Activated CD8-positive, alpha-beta memory T cell treated with anti-CD3 and anti-CD28 coated beads, Interleukin-2, amount 50 U/mL, for 4 hours (primary cell): Measurements from ENCODE around the gene MYO7B.

Experiments used
- DNase-seq: peaks from one replicate; pipeline ENCODE4 v3.0.0-alpha.2; 2020

The MYO7B gene

DNA sequence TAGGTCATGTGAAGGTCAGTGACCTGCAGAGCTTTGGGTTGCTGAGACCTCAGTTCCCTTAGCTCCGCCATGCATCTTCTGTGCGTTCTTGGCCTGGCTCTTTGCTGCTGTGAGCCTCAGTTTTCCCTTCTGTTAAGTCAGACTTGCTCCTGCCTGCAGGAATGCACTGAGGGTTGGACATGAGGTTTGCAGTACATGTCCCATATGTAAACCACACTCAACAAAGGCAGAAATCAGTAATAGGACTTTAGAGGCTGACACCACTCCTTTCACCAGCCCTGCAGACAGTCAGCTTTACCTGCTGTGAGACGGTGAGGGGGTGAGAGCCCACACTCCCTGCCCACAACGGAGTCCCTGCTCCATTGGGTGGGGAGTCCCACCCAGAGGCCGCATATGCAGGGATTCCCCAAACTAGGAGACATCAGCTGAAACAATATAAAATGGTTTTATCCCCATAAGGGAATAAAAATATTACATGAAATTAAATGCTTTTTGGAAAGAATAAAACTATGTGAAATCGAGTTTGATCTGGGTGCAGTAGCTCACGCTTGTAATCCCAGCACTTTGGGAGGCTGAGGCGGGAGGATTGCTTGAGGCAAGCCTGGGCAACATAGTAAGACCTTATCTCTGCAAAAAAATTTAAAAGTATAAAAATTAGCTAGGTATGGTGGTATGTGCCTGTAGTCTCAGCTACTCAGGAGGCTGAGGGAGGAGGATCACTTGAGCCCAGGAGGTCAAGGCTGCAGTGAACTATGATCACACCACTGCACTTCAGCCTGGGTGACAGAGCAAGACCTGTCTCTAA, 55.1 kb downstream of the MYO7B start:
- DNase-seq = no peak

DNA sequence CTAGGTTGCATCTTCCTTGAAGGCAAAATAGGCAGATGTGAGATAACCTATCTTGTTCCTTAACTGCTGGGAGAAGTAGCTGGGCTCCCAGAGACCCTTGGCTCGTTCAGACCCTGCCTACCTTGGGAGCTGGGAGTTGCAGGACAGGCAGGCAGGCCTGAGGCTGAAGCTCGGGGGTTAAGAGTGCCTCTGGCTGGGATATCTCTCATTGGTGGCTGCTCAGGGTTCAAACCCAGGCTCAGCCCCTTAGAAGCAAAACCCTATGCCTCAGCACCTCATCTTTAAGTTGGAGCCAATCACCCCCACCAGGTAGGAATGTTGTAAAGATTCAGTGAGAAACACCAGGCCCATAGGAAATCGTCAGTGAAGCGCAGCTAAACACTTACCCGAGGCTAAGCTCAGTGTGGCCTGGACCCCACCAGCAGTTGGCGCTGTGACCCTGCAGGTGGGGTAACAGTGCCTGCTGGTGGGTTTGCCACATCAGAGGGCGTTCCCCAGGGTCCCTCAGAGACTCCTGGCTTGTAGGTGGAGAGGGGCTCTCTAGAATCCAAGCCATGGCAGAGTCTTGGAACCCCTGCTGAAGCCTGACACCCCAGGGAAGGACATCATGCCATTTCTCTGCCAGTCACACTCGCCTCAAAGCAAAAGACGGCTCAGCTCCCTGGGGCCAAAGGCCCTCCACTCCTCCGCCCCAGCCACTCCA, 55.9 kb downstream of the MYO7B start:
- DNase-seq = peak; percentile 63

DNA sequence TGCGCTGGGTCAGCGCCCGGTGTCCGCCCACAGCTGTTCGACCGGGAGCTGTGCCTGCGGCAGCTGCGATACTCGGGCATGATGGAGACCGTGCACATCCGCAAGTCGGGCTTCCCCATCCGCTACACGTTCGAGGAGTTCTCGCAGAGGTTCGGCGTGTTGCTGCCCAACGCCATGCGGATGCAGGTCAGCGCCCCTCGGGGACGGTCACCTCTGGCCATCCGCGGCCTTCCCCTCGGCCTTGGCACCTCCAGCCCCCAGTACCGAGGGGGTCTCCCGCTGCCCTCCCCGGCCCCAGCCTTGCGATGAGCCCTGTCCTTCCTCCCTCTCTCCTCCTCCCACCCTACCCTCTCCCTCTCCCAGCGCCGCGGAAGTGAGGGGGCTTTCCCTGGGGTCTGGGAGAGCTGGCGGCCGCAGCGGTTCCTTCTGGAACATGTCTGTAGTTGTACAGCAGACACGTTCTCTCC, 57.3 kb downstream of the MYO7B start:
- DNase-seq = no peak

DNA sequence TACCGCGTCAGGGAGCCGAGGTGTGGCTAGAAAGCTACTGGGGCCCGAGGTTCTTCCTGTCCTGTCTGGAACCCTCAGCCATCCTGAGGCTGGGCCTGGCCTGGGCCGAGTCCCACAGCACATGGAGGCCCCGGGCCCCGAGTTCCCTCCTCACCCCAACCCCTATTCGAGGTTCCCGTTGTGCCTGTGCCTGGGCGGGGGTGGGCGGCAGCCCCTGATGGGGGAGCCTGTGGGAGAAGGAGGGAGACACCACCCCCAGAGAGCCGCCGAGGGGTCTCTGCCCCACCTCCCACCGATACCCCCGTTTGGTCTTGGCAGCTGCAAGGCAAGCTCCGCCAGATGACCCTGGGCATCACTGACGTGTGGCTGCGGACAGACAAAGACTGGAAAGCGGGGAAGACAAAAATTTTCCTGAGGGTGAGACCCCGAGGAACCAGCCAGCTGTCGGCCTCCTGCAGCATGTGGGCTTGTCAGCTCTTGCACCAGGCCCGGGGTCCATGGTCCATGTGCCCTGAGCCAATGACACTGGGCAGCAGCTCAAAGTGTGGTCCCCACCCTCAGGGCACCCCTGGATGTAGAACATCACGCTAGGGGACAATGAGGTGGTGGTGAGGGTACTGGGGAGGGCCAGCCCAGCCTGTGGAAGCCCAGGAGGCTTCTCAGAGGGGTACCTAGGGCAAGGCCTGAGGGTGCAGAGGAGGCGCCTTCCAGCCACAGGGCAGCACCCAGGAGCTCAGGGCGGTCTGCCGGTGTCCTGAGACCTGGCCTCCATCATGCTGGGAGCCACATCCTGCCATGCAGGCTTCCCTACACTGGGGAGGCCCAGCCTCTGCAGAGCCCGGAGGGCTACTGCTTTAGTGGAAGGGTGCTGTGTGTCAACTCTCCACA, 58.0 kb downstream of the MYO7B start:
- DNase-seq = no peak

DNA sequence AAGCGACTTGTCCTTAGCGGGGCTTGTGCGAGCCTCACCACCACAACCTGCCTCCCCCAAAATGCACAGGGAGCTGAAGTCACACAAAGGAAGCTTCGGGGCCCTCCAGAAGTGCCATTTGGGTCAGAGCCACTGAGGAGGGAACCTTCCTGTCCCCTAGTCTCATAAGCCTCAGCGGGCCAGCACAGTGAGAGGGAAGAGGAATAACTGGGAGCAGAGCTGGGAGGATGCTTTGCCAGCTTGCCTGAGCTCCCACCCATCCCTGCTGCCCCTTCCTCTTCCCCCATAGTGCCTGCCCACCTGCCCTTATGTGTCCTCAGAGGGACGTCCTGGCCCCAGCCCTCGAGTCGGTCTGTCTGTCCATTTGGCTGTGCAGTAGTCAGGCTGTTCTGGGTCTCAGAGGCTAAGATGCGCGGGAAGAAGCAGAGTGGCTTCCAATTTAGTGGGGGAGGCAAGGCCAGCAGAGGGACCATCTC, 58.7 kb downstream of the MYO7B start:
- no peak for DNase-seq

DNA sequence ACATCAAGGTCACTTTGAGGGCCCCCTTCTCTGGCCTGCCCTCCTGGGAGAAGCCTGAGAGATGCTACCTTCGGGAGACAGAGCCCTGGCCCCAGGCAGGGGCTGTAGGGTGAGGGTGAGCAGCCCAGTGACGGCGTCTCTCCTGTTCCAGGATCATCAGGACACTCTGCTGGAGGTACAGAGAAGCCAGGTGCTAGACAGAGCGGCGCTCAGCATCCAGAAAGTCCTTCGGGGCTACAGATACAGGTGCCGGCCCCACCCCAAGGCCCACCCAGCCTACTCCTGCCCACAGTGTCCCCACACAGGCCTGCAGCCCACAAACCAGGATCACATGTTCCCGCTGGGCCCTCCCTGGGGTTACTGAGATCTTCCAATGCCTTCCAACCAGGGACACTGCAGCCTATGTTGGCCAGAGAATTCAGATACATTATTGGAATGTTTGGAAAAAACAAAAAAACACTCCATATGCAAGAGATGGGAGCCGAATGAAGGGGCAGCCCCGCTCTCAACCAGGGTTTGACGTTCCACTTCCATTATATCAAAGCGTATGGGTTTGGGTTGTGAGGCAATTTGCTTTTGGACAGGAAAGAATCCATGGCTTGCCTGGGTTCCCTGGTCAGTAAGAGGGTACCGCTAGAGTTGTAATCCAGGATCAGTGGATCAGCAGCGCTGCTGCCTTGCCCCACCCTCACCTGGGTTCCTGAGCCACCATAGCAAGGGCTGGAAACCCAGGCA, 61.0 kb downstream of the MYO7B start:
- DNase-seq = no peak

DNA sequence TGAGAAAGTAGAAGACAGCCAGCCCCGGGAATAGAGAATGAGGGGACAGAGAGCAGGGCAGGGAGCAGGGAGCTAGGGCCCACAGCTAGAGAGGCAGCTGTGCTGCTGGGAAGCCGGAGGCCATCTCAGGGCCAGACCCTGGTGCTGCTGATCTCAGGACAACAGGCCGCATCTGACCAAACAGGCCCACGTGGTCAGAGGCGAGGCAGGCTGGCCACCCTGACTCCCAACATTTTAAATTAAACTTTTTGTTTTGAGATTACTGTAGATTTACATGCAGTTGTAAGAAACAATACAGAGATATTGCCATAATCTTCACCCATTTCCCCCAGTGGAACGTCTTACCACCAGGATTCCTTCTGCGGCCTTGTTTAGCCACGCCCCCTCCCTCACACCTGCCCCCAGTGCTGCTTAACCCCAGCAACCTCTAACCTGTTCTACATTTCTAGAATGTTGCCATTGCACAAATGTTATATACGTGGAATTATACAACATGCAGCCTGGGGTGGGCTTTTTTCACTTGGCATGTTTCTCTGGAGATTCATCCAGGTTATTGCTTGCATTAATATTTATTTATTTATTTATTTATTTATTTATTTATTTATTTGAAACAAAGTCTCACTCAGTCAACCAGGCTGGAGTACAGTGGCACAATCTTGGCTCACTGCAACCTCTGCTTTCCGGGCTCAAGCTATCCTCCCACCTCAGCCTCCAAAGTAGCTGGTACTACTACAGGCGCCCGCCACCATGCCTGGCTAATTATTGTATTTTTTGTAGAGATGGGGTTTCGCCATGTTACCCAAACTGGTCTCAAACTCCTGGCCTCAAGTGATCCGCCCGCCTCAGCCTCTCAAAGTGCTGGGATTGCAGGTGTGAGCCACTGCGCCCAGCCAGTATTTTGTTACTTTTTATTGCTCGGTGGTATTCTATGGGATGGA, 61.8 kb downstream of the MYO7B start:
- no peak for DNase-seq

DNA sequence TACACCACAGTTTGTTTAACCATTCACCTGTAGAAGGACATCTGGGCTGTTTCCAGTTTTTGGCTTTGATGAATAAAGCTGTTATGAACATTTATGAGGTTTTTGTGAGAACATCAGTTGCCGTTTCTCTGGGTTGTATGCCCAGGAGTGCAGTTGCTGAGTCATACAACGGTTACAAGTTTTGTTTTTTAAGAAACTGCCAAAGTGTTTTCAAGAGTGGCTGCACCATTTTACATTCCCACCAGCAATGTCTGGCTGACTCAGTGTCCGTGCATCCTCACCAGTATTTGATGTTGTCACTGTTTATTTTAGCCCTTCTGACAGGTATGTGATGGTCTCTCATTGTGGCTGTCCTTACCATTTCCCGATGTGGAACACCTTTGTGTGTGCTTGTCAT, 62.5 kb downstream of the MYO7B start:
- DNase-seq = no peak

DNA sequence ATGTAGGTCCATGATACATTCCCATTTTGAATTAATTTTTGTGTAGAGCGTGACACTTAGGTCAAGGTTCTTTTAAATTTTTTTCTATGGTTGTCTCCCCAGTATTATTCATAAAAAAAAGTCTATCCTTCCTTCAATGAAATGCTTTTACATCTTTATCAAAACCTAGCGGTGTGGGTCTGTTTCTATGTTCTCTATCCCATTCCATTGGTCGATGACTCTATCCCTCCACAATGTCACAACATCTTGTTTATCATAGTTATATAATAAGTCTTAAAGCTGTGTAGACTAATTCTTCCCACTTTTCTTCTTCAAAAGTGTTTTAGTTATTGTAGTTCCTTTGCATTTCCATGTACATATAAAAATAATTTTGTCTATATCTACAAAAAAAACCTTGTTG, 63.2 kb downstream of the MYO7B start:
- DNase-seq = no peak

DNA sequence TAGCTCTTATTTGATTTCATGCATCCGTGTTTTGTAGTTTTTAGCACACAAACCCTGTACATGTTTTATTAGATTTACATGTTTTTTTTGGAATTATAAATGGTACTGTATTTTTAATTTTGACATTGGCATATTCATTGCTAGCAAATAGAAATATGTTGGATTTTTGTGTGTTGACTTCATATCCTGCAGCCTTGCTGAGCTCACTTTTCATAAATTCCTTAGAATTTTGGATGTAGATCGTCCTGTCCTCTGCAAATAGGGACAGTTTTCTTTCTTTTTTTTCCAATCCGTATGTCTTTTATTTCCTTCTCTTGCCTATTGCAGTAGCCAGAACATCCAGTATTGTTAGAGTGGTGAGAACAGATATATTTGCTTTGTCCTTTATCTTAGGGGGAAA, 63.7 kb downstream of the MYO7B start:
- DNase-seq = no peak

DNA sequence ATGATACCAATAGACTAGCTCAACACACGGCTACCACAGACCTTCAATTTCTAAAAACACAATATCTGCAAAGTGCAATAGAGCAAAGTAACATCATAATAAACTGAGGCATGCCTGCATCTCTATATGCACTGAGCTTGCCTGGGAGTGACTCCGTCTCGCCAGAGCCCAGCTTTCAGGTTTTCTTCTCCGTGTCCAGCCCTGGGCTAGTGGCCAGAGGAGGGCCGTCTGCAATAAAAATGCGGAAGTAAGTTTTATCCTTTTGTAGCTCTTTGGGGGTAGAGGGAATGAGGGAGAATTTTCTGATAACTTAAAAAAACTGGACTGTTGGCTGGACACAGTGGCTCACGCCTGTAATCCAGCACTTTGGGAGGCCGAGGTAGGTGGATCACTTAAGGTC, 69.5 kb downstream of the MYO7B start:
- DNase-seq = no peak

DNA sequence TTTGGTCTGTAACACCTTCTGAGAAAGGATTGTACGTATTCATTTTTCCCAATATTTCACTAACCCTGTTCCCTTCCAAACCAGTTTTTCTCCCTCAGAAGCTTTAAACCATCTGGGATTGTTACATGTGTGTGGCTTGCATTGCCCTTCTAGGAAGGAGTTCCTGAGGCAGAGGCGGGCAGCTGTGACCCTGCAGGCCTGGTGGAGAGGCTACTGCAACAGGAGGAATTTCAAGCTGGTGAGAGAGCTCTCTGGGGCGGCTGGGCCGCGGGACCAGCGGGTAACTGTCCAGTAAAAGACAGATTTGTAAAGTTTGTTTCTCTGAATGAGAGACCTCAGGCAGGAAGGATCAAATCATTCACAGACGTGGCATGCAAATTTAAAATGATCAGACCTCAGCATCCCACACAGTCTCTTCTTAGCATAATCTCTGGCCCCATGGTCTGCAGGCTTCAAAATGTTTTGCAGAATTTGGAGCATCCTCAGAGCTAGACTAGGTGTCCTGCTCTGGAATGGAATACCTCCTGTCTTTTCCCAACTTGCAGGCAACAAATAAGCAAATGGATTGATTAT, 70.3 kb downstream of the MYO7B start:
- DNase-seq = no peak

DNA sequence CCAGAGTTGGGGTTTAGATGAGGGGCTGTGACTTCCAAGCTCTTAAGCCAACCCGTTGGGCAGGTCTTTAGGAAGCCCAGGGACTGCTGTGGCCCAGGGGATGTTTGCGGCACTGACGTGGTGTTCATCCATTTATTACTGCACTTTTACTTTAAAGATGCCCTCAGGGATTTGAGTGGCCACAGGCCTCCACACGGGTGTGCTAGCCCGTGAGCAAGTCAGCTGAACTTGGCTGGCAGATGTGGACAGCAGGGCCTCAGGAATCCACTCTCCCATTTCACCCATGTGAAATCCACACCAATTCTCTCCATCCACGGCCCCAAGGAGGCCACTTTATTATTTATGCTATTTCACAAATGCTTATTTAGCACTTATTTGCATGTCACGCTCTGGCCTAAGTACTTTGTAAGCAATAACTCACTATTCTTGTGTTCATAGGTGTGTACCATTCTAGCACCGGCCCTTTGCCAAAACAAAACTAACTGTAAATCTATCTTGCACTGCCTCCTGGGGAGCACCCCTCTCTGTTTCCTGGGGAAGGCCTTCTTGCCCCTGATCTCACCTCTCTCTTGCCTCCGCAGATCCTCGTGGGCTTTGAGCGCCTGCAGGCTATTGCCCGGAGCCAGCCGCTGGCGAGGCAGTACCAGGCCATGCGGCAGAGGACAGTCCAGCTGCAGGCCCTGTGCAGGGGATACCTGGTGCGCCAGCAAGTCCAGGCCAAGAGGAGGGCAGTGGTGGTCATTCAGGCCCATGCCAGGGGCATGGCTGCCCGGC, 71.3 kb downstream of the MYO7B start:
- no peak for DNase-seq

DNA sequence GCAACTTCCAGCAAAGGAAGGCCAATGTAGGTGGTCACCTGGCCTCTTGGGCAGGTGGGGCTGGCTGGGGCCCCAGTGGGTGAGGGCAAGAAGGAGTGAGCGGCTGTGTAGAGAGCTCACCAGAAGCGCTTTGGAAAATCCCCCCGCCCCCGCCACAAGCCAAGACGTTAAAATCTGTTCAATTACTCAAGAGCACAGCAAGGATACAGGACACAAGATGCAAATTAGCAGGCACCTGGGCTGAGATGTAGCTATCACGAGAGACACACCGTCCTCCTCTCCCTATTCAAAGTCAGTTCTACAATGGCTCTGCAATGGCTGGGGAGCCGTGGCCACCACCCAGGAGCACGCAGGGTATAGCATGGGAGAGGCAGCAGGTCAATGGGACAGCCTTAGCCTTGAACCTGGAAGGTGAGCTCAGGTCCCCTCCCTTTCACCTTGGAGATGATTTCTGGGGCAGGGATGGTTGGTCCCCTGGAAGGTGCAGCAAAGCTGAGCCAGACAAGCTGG, 72.0 kb downstream of the MYO7B start:
- no peak for DNase-seq

DNA sequence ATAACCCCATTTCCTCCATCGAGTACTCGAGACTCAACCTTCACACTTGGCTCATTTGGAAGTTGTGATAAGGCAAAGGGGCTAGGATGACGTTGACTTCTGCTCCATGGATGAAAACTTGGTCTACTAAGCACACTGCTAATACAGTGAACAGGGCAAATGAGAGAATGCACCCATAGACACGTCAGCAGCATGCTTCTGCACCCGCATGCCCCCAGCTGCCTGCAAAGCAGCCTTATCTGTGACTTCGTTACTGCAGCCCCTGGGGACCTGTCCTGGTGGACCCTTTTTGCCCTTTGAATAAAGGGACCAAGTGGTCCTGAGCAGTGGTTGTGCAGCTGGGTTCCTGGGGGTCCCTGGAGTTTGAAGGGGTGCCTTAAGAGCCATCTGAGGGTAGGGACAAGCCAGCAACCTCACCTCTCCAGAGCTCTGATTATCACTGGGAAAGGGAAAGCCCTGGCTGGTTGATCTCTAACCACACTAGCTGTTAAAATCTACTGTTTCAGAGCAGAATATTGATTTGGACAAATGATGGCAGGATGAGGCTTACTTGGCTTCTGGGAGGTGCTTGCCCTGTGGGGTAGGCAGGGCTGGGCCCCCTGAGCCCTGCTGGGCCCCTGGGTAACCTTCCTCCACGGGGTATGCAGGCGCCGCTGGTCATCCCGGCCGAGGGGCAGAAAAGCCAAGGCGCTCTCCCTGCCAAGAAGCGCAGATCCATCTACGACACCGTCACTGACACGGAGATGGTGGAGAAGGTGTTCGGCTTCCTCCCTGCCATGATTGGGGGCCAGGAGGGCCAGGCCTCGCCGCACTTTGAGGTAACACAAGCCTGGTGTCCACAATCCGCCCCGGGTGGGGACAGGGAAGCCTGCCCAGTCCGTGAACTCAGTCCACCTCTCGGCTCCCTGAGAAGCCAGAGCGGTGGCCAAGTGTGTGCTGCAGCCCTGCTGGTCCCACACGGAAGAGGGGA, 72.9 kb downstream of the MYO7B start:
- DNase-seq = no peak

DNA sequence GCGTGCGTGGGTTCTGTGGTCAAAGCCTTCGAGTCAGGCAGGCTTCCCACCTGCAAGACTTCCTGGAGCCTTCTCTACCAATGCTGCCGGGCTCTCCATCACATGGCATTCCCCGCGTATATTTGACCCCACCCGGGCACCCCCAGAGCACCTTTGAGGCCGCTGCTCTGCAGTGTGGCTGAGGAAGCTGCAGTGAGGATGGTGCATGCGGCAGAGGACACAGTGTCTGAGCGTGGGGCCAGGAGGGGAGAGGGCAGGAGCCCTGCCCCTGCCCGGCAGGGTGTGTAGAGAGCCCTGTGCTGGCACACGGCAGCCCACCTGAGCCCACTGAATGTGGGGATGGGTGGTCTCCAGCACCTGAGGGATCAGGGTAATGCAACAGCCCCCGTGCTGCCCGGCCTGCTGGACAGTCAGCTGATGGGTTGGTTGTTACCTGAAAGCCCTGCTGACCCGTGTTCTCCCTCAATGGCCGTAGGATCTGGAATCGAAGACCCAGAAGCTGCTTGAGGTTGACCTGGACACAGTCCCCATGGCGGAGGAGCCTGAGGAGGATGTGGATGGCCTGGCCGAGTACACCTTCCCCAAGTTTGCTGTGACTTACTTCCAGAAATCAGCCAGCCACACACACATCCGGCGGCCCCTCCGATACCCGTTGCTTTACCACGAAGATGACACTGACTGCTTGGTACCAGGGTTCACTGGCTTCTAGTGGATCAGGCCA, 73.7 kb downstream of the MYO7B start:
- DNase-seq = no peak

DNA sequence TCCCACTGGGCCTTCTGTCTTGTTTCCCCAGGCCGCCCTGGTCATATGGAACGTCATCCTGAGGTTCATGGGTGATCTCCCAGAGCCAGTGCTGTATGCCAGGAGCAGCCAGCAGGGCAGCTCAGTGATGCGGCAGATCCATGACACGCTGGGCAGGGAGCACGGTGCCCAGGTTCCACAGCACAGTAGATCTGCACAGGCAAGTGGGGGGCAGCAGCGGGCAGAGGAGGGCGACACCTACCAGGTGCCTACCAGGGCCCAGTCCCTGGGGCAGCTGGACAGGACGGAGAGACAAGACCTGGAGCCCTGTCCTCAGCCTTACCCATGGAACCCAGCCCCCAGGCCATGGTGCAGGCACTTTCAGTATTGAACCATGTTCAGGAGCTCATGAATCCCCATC, 74.3 kb downstream of the MYO7B start:
- DNase-seq = no peak

DNA sequence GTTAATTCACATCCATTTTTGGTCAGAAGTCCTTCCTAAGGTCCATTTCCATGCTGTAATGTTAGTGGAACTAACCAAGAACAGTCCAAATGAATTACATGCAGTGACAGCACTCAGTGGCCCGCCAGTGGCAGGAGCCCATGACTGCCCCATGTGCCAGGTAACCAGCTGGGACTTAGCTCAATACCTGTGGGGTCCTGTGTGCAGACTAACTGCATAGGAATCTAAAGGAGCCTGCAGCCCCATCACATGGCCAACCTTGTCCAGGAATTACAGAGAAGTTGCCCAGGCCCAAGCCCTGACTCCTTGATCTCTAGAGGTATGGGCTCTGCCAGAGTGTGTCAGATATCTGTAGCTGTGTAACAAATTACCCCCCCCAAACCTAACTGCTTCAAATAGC, 75.1 kb downstream of the MYO7B start:
- DNase-seq = no peak
